GM06990 (cell line): ENCODE data around the gene RTF2.
A peak's percentile ranks its signal among the peaks of the same experiment; 100 is the strongest.

ENCODE experiments used
- DNase-seq: peaks from one replicate; pipeline ENCODE4 v3.0.0-alpha.2; 2011; ENCODE audit not compliant: insufficient read length; ENCODE audit errors: extremely low read depth
- H3K27me3 ChIP-seq: replicated peaks from 2 replicates; pipeline ENCODE4 v1.6.0; 2011; ENCODE audit warnings: low read length; ENCODE audit not compliant: control insufficient read depth, insufficient read depth
- H3K36me3 ChIP-seq: 2 replicates; pipeline ENCODE4 v1.5.1; 2011; ENCODE audit warnings: low read length; ENCODE audit not compliant: control insufficient read depth, insufficient read depth
- H3K4me3 ChIP-seq: replicated peaks from 2 replicates; pipeline ENCODE4 v1.5.1; 2011; ENCODE audit warnings: low read depth, mild to moderate bottlenecking, control low read depth, low read length
- CTCF ChIP-seq: IDR thresholded peaks from 2 replicates; pipeline ENCODE4 v1.5.1; 2011; ENCODE audit warnings: low read length, control low read depth, mild to moderate bottlenecking, inconsistent platforms; ENCODE audit not compliant: insufficient read depth, poor library complexity, severe bottlenecking

The RTF2 gene

GRCh38 chr20:56445540-56445939, 22.9 kb upstream of the RTF2 start:
- H3K4me3 ChIP-seq, result no peak overlapping the region
- no peak for TF ChIP-seq CTCF
- no peak for DNase-seq
- H3K27me3 ChIP-seq, result no peaks in the 10 kb centered on the region
- no peaks in the 10 kb centered on the region for H3K36me3 ChIP-seq

GRCh38 chr20:56447227-56447626, 21.2 kb upstream of the RTF2 start:
- no peak for TF ChIP-seq CTCF
- no peak for DNase-seq
- no peak overlapping the region for H3K4me3 ChIP-seq
- H3K36me3 ChIP-seq, result no peaks in the 10 kb centered on the region
- no peaks in the 10 kb centered on the region for H3K27me3 ChIP-seq

GRCh38 chr20:56449459-56449858, 19.0 kb upstream of the RTF2 start:
- Histone ChIP-seq H3K27me3 (no peaks in the 10 kb centered on the region), H3K4me3 (no peak overlapping the region), H3K36me3 (no peaks in the 10 kb centered on the region)
- DNase-seq, result no peak
- no peak for TF ChIP-seq CTCF

GRCh38 chr20:56451056-56451765, 17.2 kb upstream of the RTF2 start:
- Histone ChIP-seq H3K27me3 (no peaks in the 10 kb centered on the region), H3K36me3 (no peaks in the 10 kb centered on the region), H3K4me3 (no peak overlapping the region)
- TF ChIP-seq CTCF, result no peak
- no peak for DNase-seq

GRCh38 chr20:56453352-56453751, 15.1 kb upstream of the RTF2 start:
- Histone ChIP-seq H3K36me3 (no peaks in the 10 kb centered on the region), H3K27me3 (no peaks in the 10 kb centered on the region), H3K4me3 (no peak overlapping the region)
- no peak for TF ChIP-seq CTCF
- DNase-seq, result peak; percentile 29

GRCh38 chr20:56454754-56455153, 13.7 kb upstream of the RTF2 start:
- TF ChIP-seq CTCF, result no peak
- Histone ChIP-seq H3K27me3 (no peaks in the 10 kb centered on the region), H3K36me3 (no peaks in the 10 kb centered on the region), H3K4me3 (no peak overlapping the region)
- no peak for DNase-seq
